Measurements from ENCODE around the gene APP.
"Not testable (repeated sequence)": the region's sequence is repeated elsewhere in the genome, so short reads cannot be mapped to it uniquely, and the experiment has no call there.

Gene APP

GRCh38 chr21:26012482-26012881 is 158.1 kb downstream of the APP start:
- not testable (repeated sequence) for H3K4me2 ChIP-seq (ENCODE audit: low read length); H3K27me3 ChIP-seq (ENCODE audit: control insufficient read depth, low read length); H3K27ac ChIP-seq (ENCODE audit: low read depth, low read length); H3K36me3 ChIP-seq (ENCODE audit: control insufficient read depth, low read length); H3K4me3 ChIP-seq (ENCODE audit: low read length); H3K9me3 ChIP-seq (ENCODE audit: control insufficient read depth, insufficient read depth, low read length); H3K79me2 ChIP-seq (ENCODE audit: control insufficient read depth, low read length); H4K20me1 ChIP-seq (ENCODE audit: control insufficient read depth, insufficient read depth, low read depth, low read length); H3K9me2 ChIP-seq (replicated peaks; ENCODE audit: control insufficient read depth, low read length); H3K4me1 ChIP-seq (ENCODE audit: control insufficient read depth, low read length); H3F3A ChIP-seq (ENCODE audit: control insufficient read depth, insufficient read depth)

- Histone ChIP-seq H3K4me2 (ENCODE audit: low read length) (no peak overlapping the region), H3K27ac (ENCODE audit: low read depth, low read length) (no peak overlapping the region), H3K4me1 (ENCODE audit: control insufficient read depth, low read length) (no peaks in the 10 kb centered on the region), H3K36me3 (ENCODE audit: control insufficient read depth, low read length) (no peaks in the 10 kb centered on the region), H3K9me2 (replicated peaks; ENCODE audit: control insufficient read depth, low read length) (no peaks in the 10 kb centered on the region), H4K20me1 (ENCODE audit: control insufficient read depth, insufficient read depth, low read depth, low read length) (no peaks in the 10 kb centered on the region), H3K79me2 (ENCODE audit: control insufficient read depth, low read length) (no peaks in the 10 kb centered on the region), H3K4me3 (ENCODE audit: low read length) (no peak overlapping the region), H3K9me3 (ENCODE audit: control insufficient read depth, insufficient read depth, low read length) (no peaks in the 10 kb centered on the region), H3K27me3 (ENCODE audit: control insufficient read depth, low read length) (no peaks in the 10 kb centered on the region), H3F3A (ENCODE audit: control insufficient read depth, insufficient read depth) (no peaks in the 10 kb centered on the region)
- no peak for TF ChIP-seq EZH2phosphoT487 (IDR thresholded peaks at IDR 0.05; ENCODE audit: borderline replicate concordance, low read length)
- no peak for TF ChIP-seq CTCF (IDR thresholded peaks at IDR 0.05; ENCODE audit: low read depth, low read length, poor library complexity, severe bottlenecking)
Observed at GRCh38 chr21:26011292-26011940, 159.2 kb downstream of the APP start.

GRCh38 chr21:26007951-26008498 is 162.5 kb downstream of the APP start:
- Histone ChIP-seq H3K36me3 (ENCODE audit: control insufficient read depth, low read length) (no peaks in the 10 kb centered on the region), H3K4me3 (ENCODE audit: low read length) (no peak overlapping the region), H3F3A (ENCODE audit: control insufficient read depth, insufficient read depth) (no peaks in the 10 kb centered on the region), H4K20me1 (ENCODE audit: control insufficient read depth, insufficient read depth, low read depth, low read length) (no peaks in the 10 kb centered on the region), H3K27me3 (ENCODE audit: control insufficient read depth, low read length) (no peaks in the 10 kb centered on the region), H3K9me3 (ENCODE audit: control insufficient read depth, insufficient read depth, low read length) (no peaks in the 10 kb centered on the region), H3K79me2 (ENCODE audit: control insufficient read depth, low read length) (no peaks in the 10 kb centered on the region), H3K4me1 (ENCODE audit: control insufficient read depth, low read length) (no peaks in the 10 kb centered on the region), H3K4me2 (ENCODE audit: low read length) (no peak overlapping the region), H3K27ac (ENCODE audit: low read depth, low read length) (no peak overlapping the region), H3K9me2 (replicated peaks; ENCODE audit: control insufficient read depth, low read length) (no peaks in the 10 kb centered on the region)
- no peak for TF ChIP-seq EZH2phosphoT487 (IDR thresholded peaks at IDR 0.05; ENCODE audit: borderline replicate concordance, low read length)
- TF ChIP-seq CTCF (IDR thresholded peaks at IDR 0.05; ENCODE audit: low read depth, low read length, poor library complexity, severe bottlenecking), result no peak

- no peaks in the 10 kb centered on the region for H3K27me3 ChIP-seq (ENCODE audit: control insufficient read depth, low read length)
- no peak overlapping the region for H3K27ac ChIP-seq (ENCODE audit: low read depth, low read length)
- H3K9me2 ChIP-seq (replicated peaks; ENCODE audit: control insufficient read depth, low read length), result no peaks in the 10 kb centered on the region
- no peaks in the 10 kb centered on the region for H3K79me2 ChIP-seq (ENCODE audit: control insufficient read depth, low read length)
- no peaks in the 10 kb centered on the region for H3K36me3 ChIP-seq (ENCODE audit: control insufficient read depth, low read length)
- no peaks in the 10 kb centered on the region for H3K9me3 ChIP-seq (ENCODE audit: control insufficient read depth, insufficient read depth, low read length)
- H3K4me3 ChIP-seq (ENCODE audit: low read length), result no peak overlapping the region
- no peak overlapping the region for H3K4me2 ChIP-seq (ENCODE audit: low read length)
- H3K4me1 ChIP-seq (ENCODE audit: control insufficient read depth, low read length), result no peaks in the 10 kb centered on the region
- no peaks in the 10 kb centered on the region for H4K20me1 ChIP-seq (ENCODE audit: control insufficient read depth, insufficient read depth, low read depth, low read length)
- no peaks in the 10 kb centered on the region for H3F3A ChIP-seq (ENCODE audit: control insufficient read depth, insufficient read depth)
- TF ChIP-seq CTCF (IDR thresholded peaks at IDR 0.05; ENCODE audit: low read depth, low read length, poor library complexity, severe bottlenecking) (no peak), EZH2phosphoT487 (IDR thresholded peaks at IDR 0.05; ENCODE audit: borderline replicate concordance, low read length) (no peak)
Observed at GRCh38 chr21:26005464-26005863, 165.1 kb downstream of the APP start.

All from DOHH2 (cell line).